Inflammatory macrophage (primary cell): ENCODE measurements around the gene CIBAR2.

Experiments
- DNase-seq, 2 donors: peaks; one replicate each; pipeline ENCODE4 v3.0.0-alpha.2; 2020 to 2022

CIBAR2 gene

GRCh38 chr16:85144026-85144915 lies 32.0 kb upstream of the CIBAR2 start:
- DNase-seq, result no peak

DNA sequence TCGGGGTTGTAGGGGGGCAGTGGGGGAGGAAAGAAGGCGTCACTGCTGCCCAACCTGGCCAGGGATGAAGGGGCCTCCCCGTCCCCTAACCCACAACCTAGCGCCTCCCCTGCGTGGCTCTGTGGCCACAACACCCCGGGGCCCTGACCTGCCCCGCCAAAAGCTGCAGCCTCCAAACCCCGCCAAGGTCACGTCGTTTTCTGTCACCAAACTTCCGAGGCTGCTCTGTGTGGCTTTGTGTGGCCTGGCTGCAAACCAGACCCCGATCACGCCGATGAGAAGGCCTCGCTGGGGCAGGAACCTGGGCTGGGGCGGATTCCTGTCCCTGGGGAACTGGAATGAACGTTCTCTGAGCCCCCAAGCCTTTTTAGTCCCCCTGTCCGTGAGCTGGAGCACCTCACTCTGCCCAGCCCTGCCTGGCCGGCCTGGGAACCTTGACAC lies 30.5 kb upstream of the CIBAR2 start:
- no peak for DNase-seq

- no peak for DNase-seq
These were observed 29.8 kb upstream of the CIBAR2 start for GRCh38 chr16:85142129-85142513.

DNA sequence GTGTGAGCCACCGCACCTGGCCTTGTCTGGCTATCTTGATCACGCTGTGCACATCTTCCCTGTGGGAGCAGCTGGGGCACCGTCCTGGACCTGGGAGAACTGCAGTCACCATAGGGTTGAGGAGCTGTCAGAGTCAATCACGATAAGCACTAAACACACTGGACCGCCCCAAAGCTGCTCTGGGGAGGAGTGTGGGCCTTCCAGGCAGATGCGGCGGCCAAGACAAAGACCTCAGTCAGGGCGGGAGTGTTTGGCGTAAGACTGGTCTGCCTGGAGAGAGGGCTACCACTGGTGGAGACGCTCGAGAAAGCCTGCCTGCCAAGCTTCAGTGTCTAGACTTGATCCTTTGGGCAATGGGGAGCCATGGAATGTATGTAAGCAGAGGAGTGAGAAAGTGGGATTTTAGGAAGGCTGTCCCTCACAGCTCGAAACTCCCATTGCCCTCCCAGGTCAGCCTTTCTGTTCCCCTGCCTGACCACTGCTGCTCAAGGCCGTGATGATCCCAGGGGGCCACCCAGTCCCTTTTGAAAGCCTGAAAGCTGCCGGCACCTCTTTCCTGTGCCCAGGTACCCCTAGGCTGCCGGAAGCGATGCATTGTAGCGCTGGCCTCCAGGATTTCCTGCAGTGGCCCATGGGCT lies 29.3 kb upstream of the CIBAR2 start:
- no peak for DNase-seq

DNA sequence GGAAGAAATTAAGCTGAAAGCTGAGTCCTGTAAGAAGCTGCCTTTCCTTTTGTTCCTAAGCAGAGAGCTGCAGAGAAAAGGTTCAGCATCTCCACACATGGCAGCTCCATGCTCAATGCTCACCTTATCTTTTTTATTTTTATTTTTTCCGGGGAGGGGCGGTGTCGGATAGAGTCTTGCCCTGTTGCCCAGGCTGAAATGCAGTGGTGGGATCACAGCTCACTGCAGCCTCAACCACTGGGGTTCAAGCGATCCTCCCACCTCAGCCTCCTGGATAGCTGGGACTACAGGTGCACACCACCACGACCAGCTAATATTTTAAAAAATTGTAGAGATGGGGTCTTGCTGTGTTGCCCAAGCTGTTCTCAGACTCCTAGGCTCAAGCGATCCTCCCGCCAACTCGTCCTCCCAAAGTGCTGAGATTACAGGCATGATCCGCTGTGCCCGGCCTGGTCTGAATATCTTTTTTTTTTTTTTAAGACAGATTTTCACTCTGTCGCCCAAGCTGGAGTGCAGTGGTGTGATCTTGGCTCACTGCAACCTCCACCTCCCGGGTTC lies 28.3 kb upstream of the CIBAR2 start:
- DNase-seq, result no peak

GRCh38 chr16:85139881-85140339 lies 27.6 kb upstream of the CIBAR2 start:
- DNase-seq, result no peak

DNA sequence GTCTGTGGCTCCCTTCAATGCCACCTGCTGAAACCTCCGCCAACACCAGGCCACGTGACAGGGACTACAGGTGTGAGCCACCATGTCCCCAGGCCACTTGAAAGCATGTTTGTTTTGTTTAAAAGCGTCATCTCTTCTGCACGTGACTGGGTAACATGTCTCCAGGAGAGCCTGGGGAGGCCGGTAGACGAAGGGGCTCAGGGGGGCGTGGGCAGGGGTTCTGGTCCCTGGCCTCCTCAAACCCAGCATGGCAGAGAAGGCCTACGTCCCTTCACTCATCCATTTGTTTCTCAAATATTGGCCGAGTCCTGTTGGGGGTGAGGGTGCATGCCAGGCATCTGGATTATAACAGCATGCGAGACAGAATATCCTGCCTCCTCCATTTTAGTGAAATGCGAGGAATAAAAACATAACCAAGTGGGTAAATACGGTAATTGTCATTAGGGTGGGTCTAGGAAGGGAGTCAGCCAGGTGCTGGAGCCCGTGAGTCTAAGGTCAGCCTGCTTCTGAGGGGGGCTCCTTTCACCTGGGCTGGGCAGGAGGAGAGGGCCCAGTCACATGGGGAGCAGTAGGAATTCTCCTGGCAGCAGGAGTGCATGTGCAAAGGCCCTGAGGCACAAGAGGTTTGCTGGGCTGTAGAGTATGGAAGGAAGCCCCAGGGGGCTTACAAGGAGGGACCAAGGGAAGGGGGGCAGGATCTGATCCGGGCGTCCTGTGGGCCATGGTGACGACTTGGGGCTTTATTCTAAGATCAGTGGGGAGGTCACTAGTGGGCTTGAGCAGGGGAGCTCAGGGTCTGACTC lies 26.8 kb upstream of the CIBAR2 start:
- DNase-seq, result no peak

GRCh38 chr16:85138073-85138824 lies 26.0 kb upstream of the CIBAR2 start:
- no peak for DNase-seq

DNA sequence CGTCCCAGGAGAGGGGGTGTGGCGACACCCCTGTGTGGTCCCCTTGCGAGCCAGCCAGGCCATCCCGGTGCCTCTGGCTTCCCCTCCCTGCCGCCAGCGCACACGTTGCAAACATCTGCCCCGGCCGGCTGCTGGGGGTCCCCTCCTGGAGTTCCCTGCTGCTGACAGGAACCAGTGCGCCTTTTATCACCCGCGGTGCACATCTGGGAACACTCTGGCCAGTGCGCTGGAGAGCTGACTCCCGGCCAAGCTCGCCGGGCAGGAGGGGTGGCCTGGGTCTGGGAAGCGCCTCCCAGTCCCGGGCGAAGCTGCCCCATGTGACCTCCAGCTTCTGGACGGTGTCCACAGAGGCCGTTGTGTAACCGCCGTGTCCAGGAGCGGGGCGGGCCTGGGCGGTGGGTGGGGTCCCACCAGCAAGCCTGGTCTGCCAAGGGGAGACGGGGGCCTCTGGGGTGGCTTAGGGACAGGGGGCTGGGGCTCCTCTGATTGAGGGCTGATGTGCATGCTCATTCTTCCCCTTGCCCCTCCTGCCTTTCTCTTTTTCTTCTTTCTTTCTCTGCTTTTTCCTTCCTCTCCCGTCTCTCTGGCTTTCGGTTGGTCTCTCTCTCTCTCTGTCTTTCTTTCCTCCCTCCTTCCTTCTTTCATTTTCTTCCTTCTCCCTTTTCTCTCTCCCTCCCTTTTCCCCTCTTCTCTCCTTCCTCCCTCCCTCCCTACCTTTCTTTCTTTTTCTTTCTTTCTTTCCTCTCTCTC lies 25.2 kb upstream of the CIBAR2 start:
- DNase-seq, result peak; percentile 86 to 90

GRCh38 chr16:85136702-85137322 lies 24.5 kb upstream of the CIBAR2 start:
- DNase-seq, result peak; percentile 85 to 87

DNA sequence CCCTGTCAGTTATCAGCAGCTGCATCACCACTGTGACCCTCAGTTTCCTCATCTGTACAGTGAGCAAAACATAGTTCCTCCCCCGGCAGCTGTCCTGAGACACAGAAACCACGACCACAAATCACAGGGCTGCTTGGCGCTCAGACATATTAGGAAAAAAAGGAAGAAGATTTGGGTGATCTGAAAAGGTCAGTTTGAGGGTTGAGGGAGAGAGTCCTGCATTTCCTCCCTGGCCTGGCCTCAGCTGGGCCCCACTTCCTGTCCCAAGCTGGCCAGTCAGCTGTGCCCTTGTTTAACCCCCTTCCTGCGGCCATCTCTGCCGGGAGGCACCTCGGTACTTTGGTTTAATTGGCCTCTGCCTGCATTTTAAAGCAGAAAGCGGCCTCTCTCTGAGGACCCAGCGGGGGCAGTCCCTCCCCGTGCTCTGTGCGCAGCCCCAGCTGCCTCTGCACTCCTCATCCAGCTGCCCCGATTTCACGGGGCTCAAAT lies 24.0 kb upstream of the CIBAR2 start:
- DNase-seq, result peak; percentile 96

- no peak for DNase-seq
These were observed 22.5 kb upstream of the CIBAR2 start for GRCh38 chr16:85134789-85135142.

GRCh38 chr16:85134076-85134788 lies 22.0 kb upstream of the CIBAR2 start:
- no peak for DNase-seq

DNA sequence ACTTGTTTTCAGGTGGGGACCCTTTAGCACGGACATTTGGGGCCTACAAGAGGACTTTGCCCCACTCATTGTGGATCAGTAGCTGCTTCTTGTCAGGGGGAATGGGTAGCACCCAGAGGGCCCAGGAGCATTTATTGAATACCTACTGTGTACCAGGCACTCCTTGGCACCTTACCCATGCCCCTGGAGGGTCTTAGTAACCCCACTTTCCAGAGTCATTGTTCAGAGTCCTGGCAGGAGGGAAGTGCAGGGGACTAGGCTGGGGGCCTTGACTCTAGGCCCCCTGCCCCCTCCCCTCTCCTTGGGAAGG lies 21.0 kb upstream of the CIBAR2 start:
- DNase-seq, result no peak

- no peak for DNase-seq
These were observed 20.4 kb upstream of the CIBAR2 start for GRCh38 chr16:85132456-85133289.

DNA sequence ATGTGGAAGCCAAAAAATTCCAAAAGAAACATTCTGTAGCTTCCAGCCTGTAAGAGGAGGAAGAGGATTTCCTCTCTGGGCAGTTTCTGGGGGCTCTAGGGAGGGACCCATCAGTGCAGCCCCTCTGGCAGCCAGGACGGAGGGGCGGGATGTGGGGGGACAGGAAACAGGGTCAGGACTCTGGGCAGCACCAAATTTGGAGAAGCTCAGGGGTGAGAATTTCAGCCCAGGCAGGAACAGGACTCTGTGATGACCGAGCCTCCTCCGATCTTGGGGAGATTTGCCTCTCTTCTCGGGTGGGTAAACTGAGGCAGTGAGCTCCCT lies 18.4 kb upstream of the CIBAR2 start:
- DNase-seq, result no peak

DNA sequence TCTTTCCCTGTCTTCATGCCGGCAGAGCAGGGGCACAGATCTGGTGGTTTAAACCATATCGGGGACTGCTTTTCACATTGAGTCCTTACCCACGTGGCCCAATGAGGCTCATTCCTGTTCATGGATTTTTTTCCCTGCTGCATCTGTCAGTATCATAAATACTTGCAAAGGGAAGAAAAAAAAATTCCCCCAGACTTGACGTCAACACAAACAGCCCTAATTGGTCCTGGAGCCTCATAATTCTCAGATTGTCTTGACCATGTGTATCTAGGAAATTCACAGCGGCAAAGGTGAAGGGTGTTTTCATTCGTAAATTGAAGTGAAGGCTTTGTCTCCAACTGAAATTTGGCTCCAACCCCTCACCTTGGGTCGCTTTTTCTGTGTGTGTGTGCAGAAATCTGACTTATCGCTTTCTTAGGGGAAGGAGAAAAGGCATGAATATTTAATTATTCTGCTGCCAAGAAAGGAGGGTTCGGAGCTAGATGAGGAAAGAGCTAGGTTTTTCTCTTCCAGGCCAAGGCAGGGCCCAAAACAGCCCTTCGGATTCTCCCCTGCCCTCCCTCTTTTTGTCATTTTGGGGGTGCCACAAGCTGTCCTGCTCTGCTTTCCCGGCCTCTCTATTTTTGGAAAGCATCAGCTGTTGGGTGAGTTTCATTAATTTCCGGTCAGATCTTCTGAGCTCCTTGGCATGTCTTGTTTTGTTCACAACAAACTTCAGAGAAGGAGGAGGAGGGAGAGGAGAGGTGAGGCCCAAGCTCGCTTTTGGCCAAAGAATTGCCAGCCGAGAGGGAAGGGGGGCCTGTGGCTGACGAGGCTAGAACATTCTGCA lies 17.8 kb upstream of the CIBAR2 start:
- DNase-seq, result no peak

- DNase-seq, result no peak
These were observed 16.0 kb upstream of the CIBAR2 start for GRCh38 chr16:85128079-85128837.
